Measurements from ENCODE around the gene DNAJC13.
"Not testable (repeated sequence)": the region's sequence is repeated elsewhere in the genome, so short reads cannot be mapped to it uniquely, and the experiment has no call there.

The DNAJC13 gene

GRCh38 chr3:132416807-132417694 is at the start of gene DNAJC13:
TSS of gene DNAJC13 (plus strand) at chr3:132417502. CDS start at chr3:132434551, 17,049 bp downstream.
- DNase-seq (ENCODE audit: low spot score), result peak; percentile 93

DNA sequence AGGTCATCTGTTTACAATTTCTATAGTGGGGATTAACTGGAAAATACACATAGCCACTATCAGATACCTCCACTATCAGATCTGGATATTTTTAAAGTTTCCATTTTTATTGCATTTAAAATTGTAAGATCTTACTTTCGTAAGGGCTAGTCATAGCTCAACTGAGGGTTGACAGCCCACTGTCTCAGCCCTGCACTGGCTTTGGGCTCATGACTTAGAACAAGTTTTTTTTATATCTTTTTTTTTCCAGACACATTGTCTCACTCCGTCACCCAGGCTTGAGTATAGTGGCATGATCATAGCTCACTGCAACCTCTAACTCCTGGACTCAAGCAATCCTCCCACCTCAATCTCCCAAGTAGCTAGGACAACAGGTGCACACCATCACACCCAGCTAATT is 48.8 kb upstream of the DNAJC13 start:
- DNase-seq (ENCODE audit: low spot score), result no peak

GRCh38 chr3:132368962-132369361 is 48.3 kb upstream of the DNAJC13 start:
- DNase-seq (ENCODE audit: low spot score), result no peak

DNA sequence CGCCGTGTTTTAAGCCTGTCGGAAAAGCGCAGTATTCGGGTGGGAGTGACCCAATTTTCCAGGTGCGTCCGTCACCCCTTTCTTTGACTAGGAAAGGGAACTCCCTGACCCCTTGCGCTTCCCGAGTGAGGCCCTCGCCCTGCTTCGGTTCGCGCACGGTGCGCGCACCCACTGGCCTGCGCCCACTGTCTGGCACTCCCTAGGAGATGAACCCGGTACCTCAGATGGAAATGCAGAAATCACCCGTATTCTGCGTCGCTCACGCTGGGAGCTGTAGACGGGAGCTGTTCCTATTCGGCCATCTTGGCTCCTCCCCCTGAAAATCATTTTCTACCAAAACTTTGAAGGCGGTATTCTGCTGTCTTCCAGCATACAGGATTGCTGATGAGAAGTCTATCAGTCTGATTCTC is 40.4 kb upstream of the DNAJC13 start:
- not testable (repeated sequence) for DNase-seq (ENCODE audit: low spot score)

DNA sequence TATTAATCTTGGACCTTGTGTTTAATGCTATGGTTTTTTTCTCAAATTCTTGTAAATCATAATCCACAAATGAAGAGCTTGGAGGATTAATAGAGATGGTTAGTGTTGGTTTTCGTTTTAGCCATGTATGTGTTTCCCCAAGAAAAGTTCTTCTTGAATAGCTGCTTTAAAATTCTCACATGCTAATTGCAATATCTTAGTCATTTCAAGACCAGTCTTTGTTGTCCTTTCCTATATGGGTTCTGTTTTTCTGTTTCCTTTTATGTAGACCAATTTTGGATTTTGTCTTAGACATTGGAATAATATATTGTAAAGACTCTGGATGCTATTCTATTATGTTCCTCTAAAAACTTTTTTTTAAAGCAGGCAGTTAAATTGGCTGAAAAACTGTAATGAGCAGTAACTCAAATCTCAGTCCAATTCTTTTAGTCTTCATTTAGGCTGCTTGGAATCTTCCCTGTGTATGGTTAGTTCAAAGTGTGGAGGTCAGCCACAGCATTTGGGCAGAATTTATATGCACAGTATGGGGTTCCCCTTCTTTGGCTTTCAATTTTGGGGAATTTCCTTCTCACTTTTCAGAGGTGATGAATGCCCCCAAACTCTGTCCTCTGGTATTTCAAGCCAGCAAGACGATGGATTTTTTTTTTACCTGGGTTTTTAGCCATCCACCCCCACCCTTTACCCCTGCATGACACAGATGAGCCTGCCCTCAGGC is 39.1 kb upstream of the DNAJC13 start:
- no peak for DNase-seq (ENCODE audit: low spot score)

DNA sequence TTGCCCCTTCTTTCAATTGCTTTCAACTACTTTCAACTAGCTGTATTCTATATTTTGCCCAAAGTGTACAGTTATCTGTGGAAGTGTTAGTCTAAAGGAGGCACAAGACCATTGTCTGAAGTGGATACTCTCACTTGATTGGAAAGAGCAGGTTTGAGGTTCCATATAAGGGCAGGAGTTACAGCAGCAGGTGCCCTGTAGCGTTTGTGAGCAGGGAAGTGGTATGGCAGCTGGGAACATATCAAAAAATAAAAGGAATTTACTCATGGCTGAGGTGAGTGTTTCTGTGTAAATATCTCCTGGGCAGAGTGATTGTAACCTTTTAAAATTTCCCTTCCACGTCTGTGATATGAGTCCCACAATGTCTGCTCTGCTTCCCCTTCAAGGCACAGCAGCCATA is 38.5 kb upstream of the DNAJC13 start:
- no peak for DNase-seq (ENCODE audit: low spot score)

DNA sequence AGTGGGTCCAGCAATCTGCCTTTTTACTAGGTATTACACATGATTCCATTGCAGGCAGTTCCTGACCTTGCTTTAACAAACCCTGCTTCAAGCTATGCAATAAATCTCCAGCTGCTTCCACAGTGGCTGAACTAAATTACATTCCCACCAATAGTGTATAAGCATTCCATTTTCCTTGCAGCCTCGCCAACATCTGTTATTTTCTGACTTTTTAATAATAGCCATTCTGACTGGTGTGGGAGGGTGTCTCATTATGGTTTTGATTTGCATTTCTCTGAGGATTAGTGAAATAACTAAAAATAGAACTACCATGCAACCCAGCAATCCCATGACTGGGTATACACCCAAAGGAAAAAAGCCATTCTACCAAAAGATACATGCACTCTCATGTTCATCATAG is 36.4 kb upstream of the DNAJC13 start:
- no peak for DNase-seq (ENCODE audit: low spot score)

GRCh38 chr3:132381348-132381944 is 35.9 kb upstream of the DNAJC13 start:
- no peak for DNase-seq (ENCODE audit: low spot score)

GRCh38 chr3:132382267-132382666 is 35.0 kb upstream of the DNAJC13 start:
- DNase-seq (ENCODE audit: low spot score), result no peak

- DNase-seq (ENCODE audit: low spot score), result no peak
Observed at GRCh38 chr3:132382688-132383194, 34.6 kb upstream of the DNAJC13 start.

- no peak for DNase-seq (ENCODE audit: low spot score)
Observed at GRCh38 chr3:132386259-132386658, 31.0 kb upstream of the DNAJC13 start.

DNA sequence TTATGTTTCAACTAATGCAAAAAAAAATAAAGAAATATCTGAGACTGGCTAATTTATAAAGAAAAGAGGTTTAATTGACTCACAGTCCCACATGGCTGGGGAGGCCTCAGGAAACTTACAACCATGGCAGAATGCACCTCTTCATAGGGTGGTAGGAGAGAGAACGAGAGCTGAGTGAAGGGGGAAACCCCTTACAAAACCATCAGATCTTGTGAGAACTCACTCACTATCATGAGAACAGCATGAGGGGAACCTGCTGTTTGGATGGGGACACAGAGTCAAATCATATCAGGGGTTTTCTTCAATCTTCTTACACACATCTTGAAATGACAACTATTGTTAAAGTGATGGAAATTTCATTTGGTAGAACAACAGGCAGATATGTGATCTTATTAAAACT is 24.6 kb upstream of the DNAJC13 start:
- DNase-seq (ENCODE audit: low spot score), result not testable (repeated sequence)

GRCh38 chr3:132394320-132394719 is 23.0 kb upstream of the DNAJC13 start:
- DNase-seq (ENCODE audit: low spot score), result no peak

- no peak for DNase-seq (ENCODE audit: low spot score)
Observed at GRCh38 chr3:132395126-132395525, 22.2 kb upstream of the DNAJC13 start.

- no peak for DNase-seq (ENCODE audit: low spot score)
Observed at GRCh38 chr3:132396255-132396654, 21.0 kb upstream of the DNAJC13 start.

DNA sequence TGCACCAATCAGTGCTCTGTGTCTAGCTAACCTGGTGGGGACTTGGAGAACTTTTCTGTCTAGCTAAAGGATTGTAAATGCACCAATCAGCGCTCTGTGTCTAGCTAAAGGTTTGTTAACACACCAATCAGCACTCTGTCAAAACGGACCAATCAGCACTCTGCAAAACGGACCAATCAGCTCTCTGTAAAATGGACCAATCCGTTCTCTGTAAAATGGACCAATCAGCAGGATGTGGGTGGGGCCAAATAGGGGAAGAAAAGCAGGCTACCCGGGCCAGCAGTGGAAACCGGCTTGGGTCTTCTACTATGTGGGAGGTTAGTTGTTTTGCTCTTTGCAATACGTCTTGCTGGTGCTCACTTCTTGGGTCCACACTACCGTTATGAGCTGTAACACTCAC is 20.5 kb upstream of the DNAJC13 start:
- not testable (repeated sequence) for DNase-seq (ENCODE audit: low spot score)

GRCh38 chr3:132399054-132399929 is 18.0 kb upstream of the DNAJC13 start:
- peak; percentile 60 for DNase-seq (ENCODE audit: low spot score)

- no peak for DNase-seq (ENCODE audit: low spot score)
Observed at GRCh38 chr3:132401255-132401654, 16.0 kb upstream of the DNAJC13 start.

GRCh38 chr3:132404276-132404675 is 13.0 kb upstream of the DNAJC13 start:
- DNase-seq (ENCODE audit: low spot score), result no peak

DNA sequence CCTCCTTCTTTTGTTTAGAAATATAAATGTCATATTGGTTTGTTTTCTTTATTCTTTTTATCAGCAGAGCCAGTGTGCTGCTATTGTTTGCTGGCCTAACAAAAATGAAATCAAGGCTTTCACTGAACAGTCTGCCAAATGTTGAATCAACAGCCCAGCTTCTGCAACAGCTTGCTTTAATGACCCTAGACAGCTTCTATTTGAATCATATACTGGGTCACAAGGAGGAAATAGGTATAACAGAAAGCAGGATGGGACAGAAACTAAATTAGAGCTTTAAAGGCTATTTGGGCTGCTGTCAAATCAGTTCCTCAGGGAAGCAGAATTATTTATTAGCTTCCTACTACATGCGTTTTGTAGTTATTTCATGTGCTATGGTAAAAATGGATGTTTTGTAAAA is 12.1 kb upstream of the DNAJC13 start:
- DNase-seq (ENCODE audit: low spot score), result no peak

DNA sequence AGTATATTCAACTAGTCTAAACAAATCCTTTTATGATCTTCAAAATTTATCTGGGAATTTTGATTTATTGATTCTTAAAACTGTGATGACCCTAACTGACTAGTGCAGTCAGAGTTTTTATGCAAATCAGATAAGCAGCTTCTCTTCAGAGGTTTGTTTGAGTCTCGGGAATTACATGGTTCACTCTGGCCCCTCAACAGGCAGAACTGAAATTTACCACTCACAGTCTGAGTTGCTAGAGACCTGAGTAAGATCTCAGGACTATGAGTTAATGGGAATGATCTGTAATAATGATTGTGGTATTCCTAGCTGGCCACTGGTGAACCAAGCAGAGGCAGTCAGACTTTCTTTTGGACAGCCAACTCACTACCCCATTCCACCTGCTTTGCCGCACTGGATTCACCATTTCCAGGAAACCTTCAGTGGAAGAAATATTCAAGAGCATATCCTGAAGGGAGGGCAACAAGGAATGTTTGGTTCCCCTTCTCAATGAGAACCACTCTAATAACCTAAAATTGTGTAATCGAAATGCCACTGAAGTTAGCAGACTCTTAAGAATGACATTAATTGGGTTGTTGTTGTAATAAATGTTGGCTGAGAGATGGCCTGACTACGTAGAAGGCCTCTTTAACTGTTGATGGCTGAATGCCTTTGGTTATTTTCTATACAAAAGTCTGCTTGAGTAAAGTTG is 11.5 kb upstream of the DNAJC13 start:
- DNase-seq (ENCODE audit: low spot score), result no peak
